Activated T-helper 1 cell treated with Interleukin-2 at 50 U/mL for 16 hours (primary cell): ENCODE data around the gene BDH1.
"Not testable (repeated sequence)": the region's sequence is repeated elsewhere in the genome, so short reads cannot be mapped to it uniquely, and the experiment has no call there.

Experiments used
- DNase-seq: peaks from one replicate; pipeline ENCODE4 v3.0.0-alpha.2; 2020; ENCODE audit warnings: low read depth

Gene BDH1

DNA sequence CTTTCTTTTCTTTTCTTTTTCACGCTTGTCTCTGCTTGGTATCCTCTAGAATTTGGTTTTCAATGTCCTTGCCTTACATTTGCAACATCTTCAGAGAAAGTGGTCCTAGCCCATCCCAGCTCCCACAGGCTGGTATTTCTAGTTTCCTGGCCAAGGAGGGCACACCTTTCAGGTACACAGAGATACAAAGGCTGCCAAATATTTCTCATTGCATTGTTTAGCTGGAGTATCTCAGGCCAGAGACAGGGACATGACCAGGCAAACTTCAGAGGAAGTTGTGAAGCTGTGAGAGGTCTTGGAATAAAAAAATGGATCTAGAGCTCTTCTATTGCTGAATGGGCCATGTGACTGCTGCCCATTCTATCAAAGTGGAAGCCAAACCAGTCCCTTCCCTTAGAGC lies 68.9 kb downstream of the BDH1 start:
- no peak for DNase-seq

DNA sequence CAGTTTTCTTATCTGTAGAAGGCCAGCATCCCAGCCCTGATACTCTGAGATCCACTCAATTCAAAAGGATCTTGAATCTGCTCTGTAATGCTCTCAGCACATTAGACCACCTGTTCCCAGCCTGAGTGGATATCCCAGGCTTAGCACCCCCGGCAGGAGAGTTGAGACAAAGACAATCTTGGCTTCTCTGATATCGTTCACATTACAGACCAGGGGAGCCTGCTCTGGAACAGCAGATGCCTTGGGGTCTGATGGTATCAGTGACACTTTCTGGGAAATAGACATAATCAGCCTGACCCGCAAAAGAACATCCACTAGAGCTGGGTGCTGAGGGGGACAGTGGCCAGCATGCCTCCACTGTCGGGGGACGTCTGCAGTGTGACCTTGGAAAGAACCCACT lies 70.6 kb downstream of the BDH1 start:
- DNase-seq: no peak

DNA sequence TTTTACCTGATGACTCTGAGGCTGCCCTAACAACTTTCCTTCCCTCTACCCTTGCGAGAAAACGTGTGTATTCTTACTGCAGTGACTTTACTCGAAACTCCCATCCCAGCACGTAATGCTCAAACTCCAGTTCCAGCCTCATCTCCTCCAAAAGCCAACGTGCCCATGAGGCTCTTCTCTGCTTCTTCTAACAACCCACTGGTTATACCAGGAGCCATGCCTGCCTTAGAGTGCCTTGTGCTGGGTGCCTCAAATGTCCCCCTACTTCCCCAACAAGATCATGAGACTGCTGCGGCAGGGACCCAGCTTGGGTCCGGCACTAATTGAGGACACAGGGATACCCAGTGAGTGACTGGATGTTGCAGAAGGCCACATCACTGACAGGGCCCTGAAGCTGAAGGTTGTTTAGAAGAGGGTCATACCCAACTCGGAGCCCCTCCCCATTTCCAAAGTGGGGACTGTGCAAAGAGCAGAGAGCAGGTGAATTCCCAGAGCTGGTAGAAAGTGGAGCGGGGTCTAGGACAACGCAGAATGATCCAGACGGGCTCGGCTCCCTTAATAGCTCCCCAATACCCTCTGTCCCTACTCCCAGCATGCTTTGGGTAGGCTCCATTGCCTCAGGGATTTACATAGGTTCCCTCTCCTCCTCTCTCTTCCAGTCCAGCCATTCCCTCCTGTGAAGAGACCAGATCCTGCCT lies 71.4 kb downstream of the BDH1 start:
- DNase-seq: no peak

DNA sequence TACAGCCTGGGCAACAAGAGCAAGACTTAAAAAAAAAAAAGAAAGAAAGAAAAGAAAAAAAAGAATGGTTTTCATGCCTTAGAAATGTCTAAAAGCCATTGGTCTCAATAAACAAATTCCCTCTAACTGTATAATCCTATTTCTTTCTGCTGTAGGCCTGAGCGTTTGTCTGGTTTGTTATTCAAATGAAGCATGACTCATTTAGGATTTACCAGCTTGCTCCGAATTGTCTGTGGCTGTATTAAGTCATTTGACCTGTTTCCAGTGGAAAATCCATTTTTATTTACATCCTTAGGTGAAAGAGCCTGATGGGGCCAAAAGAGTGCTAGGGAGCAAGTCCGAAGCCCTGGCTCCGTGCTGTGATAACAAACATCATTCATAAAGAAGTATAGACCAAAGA lies 73.8 kb downstream of the BDH1 start:
- DNase-seq: no peak

DNA sequence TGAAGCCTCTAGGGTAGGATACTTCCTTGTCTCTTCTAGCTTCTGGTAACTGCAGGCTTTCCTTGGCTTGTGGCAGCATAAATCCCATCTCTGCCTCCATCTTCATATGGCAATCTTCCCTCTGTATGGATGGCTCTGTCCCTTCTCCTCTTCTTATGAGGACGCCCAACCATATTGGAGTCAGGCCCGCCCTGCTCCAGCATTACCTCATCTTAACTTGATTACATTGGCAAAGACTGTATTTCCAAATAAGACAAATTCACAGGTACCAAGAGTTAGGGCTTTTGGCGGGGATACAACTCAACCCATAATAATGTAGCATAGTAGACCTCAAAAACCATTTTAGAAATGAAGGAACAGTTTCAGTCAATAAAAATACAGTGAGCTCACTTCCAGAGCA lies 75.4 kb downstream of the BDH1 start:
- DNase-seq: no peak

DNA sequence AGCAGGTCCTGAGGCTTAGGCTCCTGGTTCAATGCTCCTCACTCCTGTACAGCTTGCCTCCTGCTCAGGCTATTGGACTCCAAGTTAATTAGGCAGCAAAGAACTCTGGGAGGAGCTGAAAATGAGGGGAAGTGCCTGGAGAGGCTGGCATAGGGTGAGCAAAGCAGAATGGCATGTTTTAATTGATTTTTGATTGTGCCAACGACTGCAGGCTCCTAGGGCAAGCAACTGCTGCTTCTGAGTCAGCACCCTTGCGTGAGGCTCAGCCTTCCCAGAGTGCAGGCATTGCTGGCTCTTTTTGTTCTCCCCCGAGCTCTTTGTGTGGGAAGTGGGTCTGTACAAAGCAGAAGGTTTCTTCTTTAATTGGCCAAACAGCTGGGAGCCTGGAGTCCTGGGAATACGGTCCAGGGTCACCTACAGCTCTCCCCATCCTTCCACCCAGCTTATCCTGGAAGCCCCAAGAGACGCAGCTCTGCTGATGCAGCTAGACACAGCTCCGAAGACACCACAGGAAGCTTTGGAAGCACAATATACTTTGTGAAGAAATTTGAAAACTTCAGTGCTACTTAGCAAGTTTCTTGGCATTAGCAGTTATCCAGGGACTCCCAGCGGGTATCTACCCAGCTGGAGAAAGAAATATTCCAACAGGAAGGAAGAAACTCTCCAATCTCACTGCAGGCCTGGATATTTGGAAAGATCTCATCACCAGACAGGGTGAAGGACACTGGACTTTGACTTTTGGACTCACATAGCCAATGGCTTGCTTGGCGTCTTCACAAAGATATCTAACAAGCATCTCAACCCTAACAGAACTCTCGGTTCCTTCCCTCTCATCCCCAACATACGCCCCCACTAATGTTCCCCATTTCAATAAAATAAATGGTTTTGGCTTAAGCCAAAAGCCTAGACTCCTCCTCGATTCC lies 76.8 kb downstream of the BDH1 start:
- no peak for DNase-seq

DNA sequence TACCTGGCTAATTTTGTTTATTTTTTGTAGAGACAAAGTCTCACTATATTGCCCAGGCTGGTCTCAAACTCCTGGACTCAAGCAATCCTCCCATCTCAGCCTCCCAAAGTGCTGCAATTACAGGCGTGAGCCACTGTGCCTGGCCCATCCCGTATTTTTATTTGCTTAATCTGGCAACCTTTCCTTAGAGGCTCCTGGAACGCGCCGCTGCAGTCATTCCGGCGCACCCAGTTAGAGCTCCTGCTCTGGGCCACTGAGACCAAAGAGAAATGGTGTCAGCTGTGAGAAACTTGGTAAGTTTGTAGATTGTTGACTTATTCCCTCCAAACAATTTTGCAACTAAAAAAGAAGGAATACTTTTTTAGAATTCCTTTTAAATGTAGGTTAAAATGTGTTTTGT lies 78.0 kb downstream of the BDH1 start:
- DNase-seq: not testable (repeated sequence)

DNA sequence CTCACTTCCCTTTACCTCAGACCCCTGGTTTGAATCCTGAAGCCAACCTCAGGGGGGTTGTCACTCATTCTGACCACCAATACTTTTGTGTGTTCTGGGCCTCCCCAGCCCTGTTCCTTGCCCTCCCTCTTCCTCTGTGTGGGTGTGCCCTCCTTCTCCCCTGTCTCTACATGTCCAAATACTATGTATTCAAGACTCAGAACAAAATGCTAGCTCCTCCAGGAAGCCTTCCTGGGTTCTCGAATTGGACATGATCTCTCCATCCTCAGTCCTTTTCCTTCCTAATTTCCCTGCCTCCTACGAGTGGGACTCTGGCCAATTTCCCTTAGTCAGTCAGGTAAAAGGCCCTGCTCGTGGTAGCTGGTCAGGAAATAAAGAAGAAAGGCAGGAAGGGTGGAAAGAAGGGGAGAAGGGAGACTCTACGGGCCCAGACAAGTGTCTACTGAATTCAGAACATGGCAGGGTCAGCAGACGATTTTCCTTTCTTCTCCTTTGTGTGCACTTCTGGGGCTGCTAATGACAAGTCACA lies 79.7 kb downstream of the BDH1 start:
- DNase-seq: no peak

DNA sequence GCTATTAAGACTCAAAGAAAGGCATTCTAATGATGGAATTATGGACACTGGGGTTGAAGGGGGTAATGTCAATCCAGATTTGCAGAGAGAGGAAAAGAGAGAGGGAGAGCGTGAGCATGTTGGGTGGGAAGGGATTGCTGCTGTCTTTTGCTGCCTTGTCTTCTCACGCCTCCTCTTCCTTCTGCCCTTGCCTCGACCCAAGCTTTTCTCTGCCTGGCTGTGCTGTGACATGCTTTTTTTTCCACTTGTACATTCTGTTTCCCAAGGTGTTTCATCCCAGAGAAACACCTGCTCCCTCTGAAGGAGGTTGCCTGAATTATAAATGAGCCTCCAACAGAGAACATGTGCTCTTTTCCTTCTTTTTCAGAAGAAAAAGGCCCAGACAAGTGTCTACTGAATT lies 80.3 kb downstream of the BDH1 start:
- DNase-seq: no peak

DNA sequence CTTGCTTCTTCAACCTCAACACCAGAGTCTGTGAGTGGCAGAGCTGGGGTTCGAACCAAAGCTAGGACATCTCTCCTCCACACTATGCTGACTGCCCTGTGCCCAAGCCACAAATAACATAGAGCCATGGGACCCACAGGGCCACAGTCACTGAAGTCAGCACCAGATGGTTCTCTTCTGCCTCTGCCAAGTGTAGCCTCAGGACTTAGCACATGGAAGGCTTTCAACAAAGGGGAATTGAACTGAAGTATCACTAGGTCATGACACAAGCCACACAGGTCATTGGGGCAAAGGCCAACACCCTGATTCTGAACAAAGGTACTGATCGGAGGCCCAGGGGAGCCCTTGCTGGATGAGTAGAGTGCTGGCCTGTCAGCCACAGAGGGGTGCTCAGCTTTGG lies 83.6 kb downstream of the BDH1 start:
- no peak for DNase-seq

DNA sequence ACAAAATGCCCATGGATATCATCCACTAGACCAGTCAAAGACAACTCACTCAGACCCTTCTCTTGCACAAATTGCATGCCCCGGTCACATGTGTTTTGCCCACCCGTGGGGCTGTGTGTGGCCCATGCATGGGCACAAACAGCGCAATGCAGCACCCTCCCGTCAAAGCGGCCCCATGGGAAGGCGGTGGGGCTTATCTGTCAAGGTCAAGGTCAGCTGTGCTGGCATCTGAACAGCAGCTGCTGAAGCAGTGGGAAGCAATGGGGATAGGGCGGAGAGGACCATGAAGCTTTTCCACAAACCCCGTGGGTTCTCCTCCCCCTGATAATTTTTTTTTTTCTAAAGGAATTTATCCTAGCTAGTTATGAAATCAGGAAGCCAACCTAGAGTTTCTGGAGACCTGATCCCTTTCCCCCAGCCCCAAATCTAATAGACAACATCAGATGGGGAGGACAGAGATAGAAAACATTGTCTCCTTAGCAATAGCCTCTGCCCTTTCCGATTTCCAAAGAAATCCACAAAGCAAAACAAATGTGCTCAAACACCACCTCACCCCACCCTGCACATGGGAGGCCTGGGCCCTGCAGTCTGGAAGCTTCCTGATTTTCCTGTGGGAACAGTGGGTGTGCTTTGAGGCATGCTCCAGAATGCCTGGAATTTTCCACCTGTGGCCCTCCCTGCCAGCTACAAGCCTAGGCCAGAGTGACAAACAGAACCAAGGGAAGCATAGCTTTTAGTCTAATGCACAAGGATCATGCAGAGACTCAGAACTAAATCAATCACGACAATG lies 84.4 kb downstream of the BDH1 start:
- no peak for DNase-seq

DNA sequence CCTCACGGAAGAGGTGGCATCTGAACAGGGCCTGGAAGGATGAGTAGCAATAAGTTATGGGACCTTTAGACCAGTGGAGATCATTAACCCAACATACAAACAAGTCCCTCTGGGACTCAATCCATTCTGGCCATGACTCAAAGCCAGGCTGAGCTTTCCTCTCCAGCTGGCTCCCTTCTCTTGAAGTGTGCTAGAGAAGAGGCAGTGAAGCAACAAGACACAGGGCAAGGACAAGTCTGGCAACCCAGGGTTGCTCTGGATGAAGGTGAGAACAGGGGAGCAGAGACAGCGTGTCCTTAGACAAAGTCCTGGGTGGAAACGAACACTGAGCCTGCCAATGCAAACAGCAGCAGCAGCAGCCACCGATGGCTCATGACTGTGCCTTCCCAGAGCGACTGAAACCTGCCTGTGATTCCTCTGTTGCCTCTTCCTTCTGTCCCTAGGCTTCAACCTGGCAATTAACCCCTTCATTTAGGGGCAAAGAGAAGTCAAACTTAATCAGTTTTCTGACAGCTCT lies 86.8 kb downstream of the BDH1 start:
- DNase-seq: no peak

DNA sequence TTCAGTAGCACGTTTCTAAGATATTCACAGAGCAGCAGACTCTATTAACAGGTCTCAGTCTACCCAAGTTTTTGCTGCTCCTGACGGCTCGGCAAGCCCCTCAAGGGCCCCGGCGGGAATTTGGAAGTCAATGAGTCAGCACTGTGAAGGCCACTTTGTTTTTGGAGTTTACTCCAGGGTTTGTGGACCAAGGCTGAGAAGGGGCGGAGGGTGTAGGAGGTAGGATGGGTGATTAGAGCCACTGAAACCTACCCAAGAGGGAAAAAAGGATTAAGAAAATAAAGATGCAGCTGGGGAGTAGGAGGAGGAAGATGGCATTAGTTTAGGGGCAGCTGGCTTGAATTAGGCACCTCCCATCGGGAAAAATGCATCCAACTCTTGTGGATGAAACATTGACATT lies 87.6 kb downstream of the BDH1 start:
- DNase-seq: no peak

DNA sequence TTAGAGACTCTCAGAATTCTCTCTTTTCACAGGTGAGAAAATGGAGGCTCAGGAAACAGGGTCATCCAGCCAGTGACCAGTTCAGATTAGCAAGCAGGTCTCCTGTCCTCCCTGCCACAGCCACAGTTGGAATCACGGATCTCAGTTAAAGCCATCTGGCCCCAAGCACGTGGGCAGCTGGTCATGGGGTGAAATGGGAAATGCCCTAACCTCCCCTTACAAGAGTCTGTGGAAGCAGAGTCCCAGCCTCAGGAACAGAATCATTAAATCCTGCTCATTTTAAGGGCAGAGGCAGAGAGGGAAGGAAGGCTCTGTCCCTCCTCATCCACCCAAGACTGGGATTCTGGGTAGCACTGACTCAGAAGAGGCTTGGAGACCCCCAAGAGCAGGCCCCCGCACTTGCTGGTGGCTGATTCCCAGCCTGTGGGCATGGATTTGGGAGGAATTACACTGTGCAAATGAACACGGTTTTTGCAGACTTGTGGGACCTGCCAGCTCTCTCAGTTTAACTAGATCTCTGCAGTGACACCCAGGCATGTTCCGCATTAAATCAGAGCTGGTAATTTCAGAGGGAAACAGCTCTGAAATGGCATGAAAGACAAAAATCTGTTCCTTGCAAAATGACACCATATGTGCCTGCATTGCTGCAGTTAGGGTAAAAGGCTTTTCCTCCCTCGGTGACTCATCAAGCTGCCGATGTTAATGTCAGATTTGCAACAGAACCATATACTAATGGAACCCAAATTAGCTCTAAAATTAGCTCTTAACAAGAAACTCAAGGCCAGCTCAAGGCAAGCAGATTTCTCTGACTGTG lies 89.0 kb downstream of the BDH1 start:
- no peak for DNase-seq

DNA sequence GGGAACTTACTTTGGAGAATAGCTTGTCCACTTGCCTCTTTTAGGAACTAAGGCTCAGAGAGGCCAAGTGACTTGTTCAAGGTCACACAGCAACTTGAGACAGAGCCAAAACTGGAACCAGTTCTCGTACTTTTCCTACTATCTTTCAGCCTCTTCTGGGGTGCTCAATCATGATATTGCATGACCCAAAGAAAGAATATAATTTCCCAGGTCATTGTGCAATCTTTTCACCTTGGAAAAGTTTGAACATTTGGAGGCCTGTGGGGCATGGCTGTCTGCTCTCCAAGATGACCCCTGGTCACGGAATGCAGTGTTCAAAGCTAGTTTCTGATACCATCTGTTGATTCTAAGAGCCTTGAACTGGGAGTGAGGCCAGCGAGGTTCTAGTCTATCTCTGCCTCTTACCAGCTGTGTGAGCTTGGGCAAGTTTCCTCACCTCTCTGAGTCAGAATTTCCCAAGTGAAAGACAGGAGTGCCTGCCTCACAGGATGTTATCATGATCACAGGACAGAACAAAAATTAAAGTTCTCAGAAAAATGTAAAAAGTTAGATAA lies 89.7 kb downstream of the BDH1 start:
- DNase-seq: no peak

DNA sequence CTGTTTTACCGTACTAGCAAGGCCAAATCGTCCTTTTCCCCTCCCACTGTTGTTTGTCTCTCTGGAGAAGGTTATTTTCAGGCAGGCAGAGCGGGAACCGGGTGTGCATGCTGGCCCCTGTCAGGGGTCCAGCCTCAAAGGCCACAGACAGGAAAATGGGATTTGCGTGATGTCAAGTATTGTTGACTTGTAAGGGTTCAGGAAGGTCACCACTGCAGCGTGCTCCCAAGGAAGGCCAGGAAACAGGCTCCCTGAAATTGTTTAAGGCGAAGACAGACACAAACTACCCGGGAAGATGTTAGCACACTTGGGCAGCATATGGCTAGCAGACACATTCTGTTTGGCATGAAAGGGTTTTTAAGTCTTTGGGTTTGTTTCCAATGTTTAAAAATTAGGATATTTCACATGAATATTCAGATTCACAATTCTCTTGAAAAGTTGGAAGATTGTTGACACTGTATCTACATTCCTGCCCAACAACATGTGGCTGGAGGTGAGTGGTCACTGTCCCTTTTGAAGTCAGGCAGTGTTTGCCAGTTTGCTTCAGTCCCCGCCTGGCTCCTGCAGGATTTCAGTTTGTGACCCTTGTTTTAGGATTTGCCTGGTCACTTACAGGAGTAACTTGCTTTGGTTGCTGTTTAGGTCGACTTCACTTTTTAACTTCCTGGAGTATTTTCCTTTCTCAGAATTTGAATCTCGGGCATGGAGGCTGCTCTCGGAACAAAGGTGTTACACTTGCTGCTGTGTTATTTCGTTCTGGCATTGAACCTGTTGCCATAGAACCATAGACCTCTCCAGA lies 90.4 kb downstream of the BDH1 start:
- DNase-seq: no peak

DNA sequence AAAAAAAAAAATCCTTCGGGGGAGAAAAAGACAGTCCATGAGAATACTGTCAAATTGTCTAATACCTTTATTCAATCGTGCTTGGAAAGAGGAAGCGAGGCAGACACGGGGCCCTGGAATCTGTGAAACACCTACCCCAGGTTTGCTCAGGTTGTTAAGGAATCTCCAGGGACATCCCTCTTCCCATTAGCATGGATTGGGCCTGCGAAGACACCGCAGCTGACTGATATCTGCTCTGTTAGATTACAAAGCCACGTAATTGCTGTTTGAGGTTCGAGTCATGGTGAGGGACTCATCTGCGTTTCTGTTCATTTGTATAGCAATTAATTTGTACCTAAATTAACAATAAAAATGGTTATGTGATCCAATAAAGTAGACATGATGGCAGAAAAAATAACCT lies 91.0 kb downstream of the BDH1 start:
- no peak for DNase-seq

DNA sequence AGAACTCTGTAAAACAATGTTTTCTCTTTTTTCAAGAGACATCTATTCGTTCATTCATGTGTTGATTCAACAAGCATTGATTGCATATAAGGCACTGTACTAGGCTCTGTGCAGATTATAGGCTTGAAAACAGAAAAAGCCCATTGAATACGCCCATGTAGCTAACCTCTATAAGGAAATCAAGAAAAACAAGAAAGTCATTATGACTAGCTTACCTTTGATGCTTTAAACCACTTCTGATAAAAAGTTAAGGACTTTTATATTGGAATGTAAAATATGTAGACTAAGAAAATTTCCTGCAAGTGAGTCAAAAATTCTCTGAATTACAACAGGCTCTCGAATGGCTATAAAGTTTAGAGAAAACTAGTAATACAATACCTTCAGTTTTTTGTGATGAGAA lies 92.5 kb downstream of the BDH1 start:
- no peak for DNase-seq

DNA sequence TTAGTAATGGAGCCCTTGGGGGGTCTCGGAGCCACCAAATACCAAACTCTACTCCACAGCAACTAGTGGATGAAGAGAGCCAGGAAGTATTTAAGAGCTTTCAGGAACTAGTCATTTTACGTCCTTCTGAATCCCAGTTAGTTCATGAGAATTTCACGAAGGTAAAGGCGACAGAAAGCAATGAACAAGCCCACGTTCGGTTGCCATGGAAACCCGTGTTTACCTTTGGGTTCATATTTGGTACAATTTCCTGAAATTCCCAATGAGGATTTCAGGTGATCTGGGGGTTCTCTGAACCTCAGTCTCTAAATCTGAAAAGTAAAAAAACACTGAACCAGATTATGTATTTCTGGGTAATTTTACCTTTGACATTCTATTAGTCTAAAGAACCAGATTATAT lies 93.0 kb downstream of the BDH1 start:
- no peak for DNase-seq

DNA sequence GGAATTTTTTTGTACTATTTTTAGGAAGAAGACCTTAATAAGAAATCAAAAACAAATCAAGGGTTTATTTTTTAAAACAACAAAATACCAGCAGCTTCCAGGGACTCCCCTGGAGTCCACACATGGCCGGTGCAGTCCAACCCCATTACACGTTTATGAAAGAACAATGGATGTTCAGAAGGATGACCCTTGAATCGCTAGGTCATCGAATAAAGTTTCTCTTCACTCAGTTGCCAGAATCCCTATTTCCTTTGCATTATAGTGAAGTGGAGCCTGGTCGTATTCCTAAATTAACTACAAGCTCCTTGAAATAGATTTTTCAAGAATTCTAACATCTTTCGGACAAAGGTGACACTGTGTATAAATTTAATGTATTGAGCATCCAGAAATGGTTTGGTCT lies 95.1 kb downstream of the BDH1 start:
- DNase-seq: no peak
